ENCODE measurements around the gene ZNF491.

GRCh38 chr19:11821474-11822109, 23.3 kb downstream of the ZNF491 start:
- no peak for TF ChIP-seq POLR2AphosphoS5 (IDR thresholded peaks at IDR 0.05; ENCODE audit: insufficient read depth in 1 of 2, low read depth in 1 of 2)
- TF ChIP-seq CTCF (IDR thresholded peaks at IDR 0.05), result no peak
- no peak for TF ChIP-seq POLR2A (IDR thresholded peaks at IDR 0.05)

Measured in vagina (tissue), 2 donors.